OCI-LY7 (cell line): ENCODE measurements around the gene GRIK2. TPM values are rescaled to one million over a fixed set of nuclear protein-coding genes. Genes with fewer than 3 reads are reported as not detected.

Experiments
- BruUV-seq: library from RNA; stranded (reverse); fragments of 400-500 nt; replicated peaks from 2 replicates; lab custom pipeline; 2021; lab: Mats Ljungman, UMichigan
- CTCF ChIA-PET: fragments of 300-600 bp; sonication (Branson Sonifier 250); formaldehyde crosslinking; loops from one replicate; lab custom pipeline; 2022; ENCODE audit warnings: antibody characterized with exemption; ENCODE audit not compliant: unreplicated experiment; lab: Charles Lee
- POLR2A ChIA-PET: fragments of 300-600 bp; sonication (Branson Sonifier 250); formaldehyde crosslinking; loops from one replicate; lab custom pipeline; 2022; ENCODE audit warnings: antibody characterized with exemption; lab: Charles Lee
- DNase-seq: peaks from one replicate; pipeline ENCODE4 v3.0.0-alpha.2; 2015; ENCODE audit warnings: low spot score
- H2AFZ ChIP-seq: fragments of 200-600 bp; sonication (generic), shearing (Covaris generic); 2 replicates; pipeline ENCODE4 v1.6.1; 2014; ENCODE audit warnings: mild to moderate bottlenecking, antibody characterized with exemption, low read length, moderate library complexity
- H3K27ac ChIP-seq: fragments of 200-600 bp; sonication (generic); 2 replicates; pipeline ENCODE4 v1.5.1; 2014; ENCODE audit warnings: mixed run types, low read depth, mild to moderate bottlenecking, moderate library complexity, low read length, inconsistent platforms; ENCODE audit not compliant: poor library complexity, severe bottlenecking
- H3K36me3 ChIP-seq: fragments of 200-600 bp; sonication (generic); 2 replicates; pipeline ENCODE4 v1.6.1; 2014; ENCODE audit warnings: mild to moderate bottlenecking, antibody characterized with exemption, low read length, moderate library complexity, mixed read lengths; ENCODE audit not compliant: insufficient read depth
- H3K4me1 ChIP-seq: fragments of 200-600 bp; sonication (generic); 2 replicates; pipeline ENCODE4 v1.5.1; 2014; ENCODE audit warnings: mild to moderate bottlenecking, low read length; ENCODE audit not compliant: insufficient read depth, poor library complexity, severe bottlenecking
- H3K4me2 ChIP-seq: fragments of 200-600 bp; sonication (generic); 2 replicates; pipeline ENCODE4 v1.6.1; 2014; ENCODE audit warnings: mild to moderate bottlenecking, low read length
- H3K4me3 ChIP-seq: fragments of 200-600 bp; sonication (generic); 2 replicates; pipeline ENCODE4 v1.5.1; 2014; ENCODE audit warnings: mild to moderate bottlenecking, low read depth, low read length; ENCODE audit not compliant: poor library complexity, severe bottlenecking
- H3K79me2 ChIP-seq: fragments of 200-600 bp; sonication (generic); 2 replicates; pipeline ENCODE4 v1.6.1; 2016; ENCODE audit warnings: low read depth, mild to moderate bottlenecking, low read length, moderate library complexity, mixed read lengths; ENCODE audit not compliant: insufficient read depth
- H3K9me2 ChIP-seq: fragments of 200-600 bp; sonication (generic); 2 replicates; pipeline ENCODE4 v1.6.1; 2016; ENCODE audit warnings: mild to moderate bottlenecking, low read length, mixed read lengths; ENCODE audit not compliant: insufficient read depth
- H3K9me3 ChIP-seq: fragments of 200-600 bp; sonication (generic); 2 replicates; pipeline ENCODE4 v1.6.1; 2014; ENCODE audit warnings: mild to moderate bottlenecking, mixed run types, low read length, mixed read lengths
- H4K20me1 ChIP-seq: fragments of 200-600 bp; sonication (generic); 2 replicates; pipeline ENCODE4 v1.6.1; 2014; ENCODE audit warnings: mild to moderate bottlenecking, antibody characterized with exemption, low read length, moderate library complexity, mixed read lengths; ENCODE audit not compliant: insufficient read depth
- CTCF ChIP-seq: fragments of 200-600 bp; sonication (generic); conservative IDR thresholded peaks from 2 replicates; pipeline ENCODE4 v1.5.1; 2014; ENCODE audit warnings: mild to moderate bottlenecking, antibody characterized with exemption, low read length, moderate library complexity, mixed read lengths
- EZH2phosphoT487 ChIP-seq: fragments of 200-600 bp; sonication (generic); IDR thresholded peaks from 2 replicates; pipeline ENCODE4 v1.6.1; 2018; ENCODE audit warnings: low read depth, borderline replicate concordance, mild to moderate bottlenecking, mixed run types, antibody characterized with exemption, low read length, moderate library complexity, mixed read lengths
- intact Hi-C: fragments of 100-400 bp; cut with micrococcal nuclease; formaldehyde crosslinking; loops from one replicate; pipeline ENCODE4 v1.10.0; 2022; ENCODE audit not compliant: unreplicated experiment
- total RNA-seq, 2 experiments: library from RNA; depleted of rRNA in 1 of 2; stranded (reverse); fragments of >200 nt in 1 of 2; shearing (Covaris generic) in 1 of 2; gene quantifications; 2 replicates each; pipeline ENCODE4 v1.2.3, GENCODE V29; 2014 to 2022

Gene GRIK2
- total RNA-seq, 2 experiments from 2014 or later: not detected

GRCh38 chr6:101588343-101588742 lies 194.8 kb downstream of the GRIK2 start:
- POLR2A ChIA-PET: interaction anchor here (0.5 kb wide), 1 partner anchor 313 kb away, joined by 3 read pairs; no protein-coding TSS in a partner anchor
- H3K4me3 ChIP-seq: no peak overlapping the region
- intact Hi-C loops: no loop called here
- CTCF ChIA-PET: no interaction called here
- DNase-seq: no peak
- no peak overlapping the region for H3K4me2 ChIP-seq
- TF ChIP-seq EZH2phosphoT487 (no peak), CTCF (no peak)
- no peaks in the 10 kb centered on the region for H3K9me3 ChIP-seq
- no peaks in the 10 kb centered on the region for H3K4me1 ChIP-seq
- no peak overlapping the region for H2AFZ ChIP-seq
- H4K20me1 ChIP-seq: no peaks in the 10 kb centered on the region
- BruUV-seq: no TSS peak
- H3K79me2 ChIP-seq: no peaks in the 10 kb centered on the region
- no peaks in the 10 kb centered on the region for H3K36me3 ChIP-seq
- no peaks in the 10 kb centered on the region for H3K9me2 ChIP-seq
- H3K27ac ChIP-seq: no peak overlapping the region

- Histone ChIP-seq H3K4me1 (no peaks in the 10 kb centered on the region), H4K20me1 (no peaks in the 10 kb centered on the region), H3K4me3 (no peak overlapping the region), H3K79me2 (no peaks in the 10 kb centered on the region), H3K36me3 (no peaks in the 10 kb centered on the region), H3K9me3 (no peaks in the 10 kb centered on the region), H2AFZ (no peak overlapping the region), H3K9me2 (no peaks in the 10 kb centered on the region), H3K27ac (no peak overlapping the region), H3K4me2 (no peak overlapping the region)
- POLR2A ChIA-PET: no interaction called here
- DNase-seq: no peak
- intact Hi-C loops: no loop called here
- no TSS peak for BruUV-seq
- TF ChIP-seq CTCF: no peak
- TF ChIP-seq EZH2phosphoT487: no peak
- CTCF ChIA-PET: no interaction called here
Observed at GRCh38 chr6:101595276-101595675, 201.8 kb downstream of the GRIK2 start.

GRCh38 chr6:101597693-101598092 lies 204.2 kb downstream of the GRIK2 start:
- Histone ChIP-seq H3K4me2 (no peak overlapping the region), H4K20me1 (no peaks in the 10 kb centered on the region), H3K27ac (no peak overlapping the region), H3K79me2 (no peaks in the 10 kb centered on the region), H3K36me3 (no peaks in the 10 kb centered on the region), H3K4me3 (no peak overlapping the region), H3K9me2 (no peaks in the 10 kb centered on the region), H3K9me3 (no peaks in the 10 kb centered on the region), H2AFZ (no peak overlapping the region), H3K4me1 (no peaks in the 10 kb centered on the region)
- no peak for TF ChIP-seq EZH2phosphoT487
- no peak for TF ChIP-seq CTCF
- ChIA-PET CTCF (no interaction called here), POLR2A (interaction anchor here (0.6 to 0.7 kb wide), 4 partner anchors 10 to 100 kb away, joined by 3 to 8 read pairs (median 3); no protein-coding TSS in a partner anchor)
- no TSS peak for BruUV-seq
- no peak for DNase-seq
- intact Hi-C loops: no loop called here
